MCF 10A (cell line): ENCODE results near the gene NPPC. TPM values are rescaled to one million over a fixed set of nuclear protein-coding genes. Genes with fewer than 3 reads are reported as not detected.

Experiments used
- BruUV-seq: library from RNA; stranded (reverse); fragments of 400-500 nt; replicated peaks from 2 replicates; lab custom pipeline; 2021; lab: Mats Ljungman, UMichigan
- CTCF ChIA-PET: fragments of 300-600 bp; sonication (Branson Sonifier 250); formaldehyde crosslinking; extraction: SDS; loops from one replicate; lab custom pipeline; 2021; ENCODE audit warnings: antibody characterized with exemption, inconsistent platforms; lab: Yijun Ruan, JAX
- POLR2A ChIA-PET: fragments of 300-600, 350-650 bp; sonication (Branson Sonifier 250); formaldehyde crosslinking; extraction: SDS; loops from one replicate; lab custom pipeline; 2020; ENCODE audit warnings: antibody characterized with exemption, inconsistent platforms; lab: Yijun Ruan, JAX
- DNase-seq: peaks from one replicate; pipeline ENCODE4 v3.0.0-alpha.2; 2018; ENCODE audit not compliant: unreplicated experiment
- H3K27ac Mint-ChIP-seq: one replicate; pipeline ENCODE4 v1.8.0; 2022; ENCODE audit warnings: mild to moderate bottlenecking, low read depth, mixed read lengths; ENCODE audit not compliant: unreplicated experiment
- H3K27me3 Mint-ChIP-seq: one replicate; pipeline ENCODE4 v1.8.0; 2022; ENCODE audit warnings: mixed read lengths; ENCODE audit not compliant: insufficient read depth, unreplicated experiment
- H3K36me3 Mint-ChIP-seq: one replicate; pipeline ENCODE4 v1.8.0; 2022; ENCODE audit warnings: mild to moderate bottlenecking, moderate library complexity, mixed read lengths; ENCODE audit not compliant: insufficient read depth, unreplicated experiment
- H3K4me1 Mint-ChIP-seq: one replicate; pipeline ENCODE4 v1.8.0; 2022; ENCODE audit warnings: mixed read lengths; ENCODE audit not compliant: insufficient read depth, unreplicated experiment
- H3K4me3 Mint-ChIP-seq: one replicate; pipeline ENCODE4 v1.8.0; 2022; ENCODE audit warnings: mild to moderate bottlenecking, moderate library complexity, mixed read lengths; ENCODE audit not compliant: unreplicated experiment
- H3K9me3 Mint-ChIP-seq: one replicate; pipeline ENCODE4 v1.8.0; 2022; ENCODE audit warnings: mixed read lengths; ENCODE audit not compliant: unreplicated experiment
- intact Hi-C: fragments of 100-400 bp; cut with micrococcal nuclease; formaldehyde crosslinking; loops from 2 replicates; pipeline ENCODE4 v1.14.1; 2022
- total RNA-seq: library from RNA; stranded (reverse); gene quantifications from 2 replicates; pipeline ENCODE4 v1.2.3, GENCODE V29; 2022
- TF ChIP-seq, protein P1 (sequence below): fragments of 200-600 bp; IDR thresholded peaks from one replicate; pipeline ENCODE4 v1.8.0; 2022; ENCODE audit warnings: antibody characterized with exemption, mild to moderate bottlenecking; ENCODE audit not compliant: unreplicated experiment

The NPPC gene
- total RNA-seq, 1 experiment from 2014 or later = not detected

DNA sequence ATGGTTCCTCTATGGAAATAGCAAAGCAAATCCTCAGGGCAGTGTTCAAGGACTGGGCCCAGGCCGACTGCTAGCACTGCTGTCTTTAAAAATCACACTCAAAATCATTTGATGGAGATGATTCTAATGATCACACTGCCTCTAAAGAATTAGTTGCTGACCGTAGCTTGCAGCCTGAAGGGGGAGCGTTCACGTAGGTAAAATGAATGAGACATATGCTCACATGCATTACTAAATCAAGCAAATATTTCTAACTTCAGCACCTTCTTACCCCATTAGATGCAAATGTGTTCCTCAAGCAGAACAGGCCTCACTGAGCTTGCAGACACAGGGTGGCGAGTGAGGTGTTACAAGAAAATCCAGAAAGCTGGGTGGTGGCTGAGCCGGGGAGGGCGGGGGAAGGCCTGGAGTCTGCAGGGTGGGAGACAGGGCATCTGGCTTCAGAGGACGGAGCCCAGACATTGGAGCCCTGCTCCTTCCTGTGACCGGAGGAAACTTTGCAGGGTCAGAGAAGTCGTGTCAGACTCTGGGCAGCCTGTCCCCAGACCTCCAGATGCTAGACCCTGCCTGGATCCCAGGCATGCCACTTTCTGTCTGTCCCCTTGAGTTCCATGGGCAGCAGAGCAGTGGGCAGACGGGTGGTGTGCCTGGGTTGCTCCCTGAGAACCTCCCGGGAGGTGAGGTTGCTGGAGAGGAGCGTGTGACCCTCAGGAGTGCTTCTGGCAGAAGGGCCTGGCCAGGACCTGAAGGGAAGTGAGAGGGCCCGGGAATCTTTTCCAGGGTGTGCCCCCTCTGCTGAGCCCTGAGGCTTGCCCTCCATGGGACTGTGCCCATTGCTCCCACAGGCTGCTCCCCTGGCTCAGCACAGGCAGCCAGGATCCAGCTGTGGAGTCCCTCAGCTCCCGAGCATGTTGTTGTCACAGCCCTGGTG is 7.1 kb upstream of the NPPC start:
- ChIA-PET CTCF (no interaction called here), POLR2A (no interaction called here)
- H3K27me3 Mint-ChIP-seq = peaks cover 16% of the 10 kb centered on the region
- DNase-seq = no peak
- no peaks in the 10 kb centered on the region for H3K36me3 Mint-ChIP-seq
- intact Hi-C loops = no loop called here
- no peak overlapping the region for H3K27ac Mint-ChIP-seq
- no peaks in the 10 kb centered on the region for H3K4me1 Mint-ChIP-seq
- no peak overlapping the region for H3K4me3 Mint-ChIP-seq
- BruUV-seq = no TSS peak
- no peaks in the 10 kb centered on the region for H3K9me3 Mint-ChIP-seq
- TF ChIP-seq, protein P1, sequence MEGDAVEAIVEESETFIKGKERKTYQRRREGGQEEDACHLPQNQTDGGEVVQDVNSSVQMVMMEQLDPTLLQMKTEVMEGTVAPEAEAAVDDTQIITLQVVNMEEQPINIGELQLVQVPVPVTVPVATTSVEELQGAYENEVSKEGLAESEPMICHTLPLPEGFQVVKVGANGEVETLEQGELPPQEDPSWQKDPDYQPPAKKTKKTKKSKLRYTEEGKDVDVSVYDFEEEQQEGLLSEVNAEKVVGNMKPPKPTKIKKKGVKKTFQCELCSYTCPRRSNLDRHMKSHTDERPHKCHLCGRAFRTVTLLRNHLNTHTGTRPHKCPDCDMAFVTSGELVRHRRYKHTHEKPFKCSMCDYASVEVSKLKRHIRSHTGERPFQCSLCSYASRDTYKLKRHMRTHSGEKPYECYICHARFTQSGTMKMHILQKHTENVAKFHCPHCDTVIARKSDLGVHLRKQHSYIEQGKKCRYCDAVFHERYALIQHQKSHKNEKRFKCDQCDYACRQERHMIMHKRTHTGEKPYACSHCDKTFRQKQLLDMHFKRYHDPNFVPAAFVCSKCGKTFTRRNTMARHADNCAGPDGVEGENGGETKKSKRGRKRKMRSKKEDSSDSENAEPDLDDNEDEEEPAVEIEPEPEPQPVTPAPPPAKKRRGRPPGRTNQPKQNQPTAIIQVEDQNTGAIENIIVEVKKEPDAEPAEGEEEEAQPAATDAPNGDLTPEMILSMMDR = no peak

DNA sequence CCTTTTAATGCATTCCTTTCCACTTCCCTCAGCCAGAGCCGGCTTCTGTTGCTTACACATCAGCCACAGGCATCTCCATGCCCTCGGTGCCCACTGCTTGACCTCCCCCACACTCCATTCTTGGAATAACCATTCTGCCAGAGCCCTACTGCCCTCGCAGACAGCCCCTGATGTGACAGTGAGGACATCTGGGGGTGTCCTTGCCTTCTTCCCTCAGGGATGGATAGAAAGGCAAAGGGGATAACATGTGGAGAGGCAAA is 6.4 kb upstream of the NPPC start:
- H3K27me3 Mint-ChIP-seq = peaks cover 22% of the 10 kb centered on the region
- no peaks in the 10 kb centered on the region for H3K36me3 Mint-ChIP-seq
- no TSS peak for BruUV-seq
- no peak for DNase-seq
- CTCF ChIA-PET = no interaction called here
- H3K27ac Mint-ChIP-seq = no peak overlapping the region
- intact Hi-C loops = no loop called here
- TF ChIP-seq, protein P1 = no peak
- POLR2A ChIA-PET = no interaction called here
- H3K4me1 Mint-ChIP-seq = no peaks in the 10 kb centered on the region
- H3K9me3 Mint-ChIP-seq = no peaks in the 10 kb centered on the region
- H3K4me3 Mint-ChIP-seq = no peak overlapping the region

DNA sequence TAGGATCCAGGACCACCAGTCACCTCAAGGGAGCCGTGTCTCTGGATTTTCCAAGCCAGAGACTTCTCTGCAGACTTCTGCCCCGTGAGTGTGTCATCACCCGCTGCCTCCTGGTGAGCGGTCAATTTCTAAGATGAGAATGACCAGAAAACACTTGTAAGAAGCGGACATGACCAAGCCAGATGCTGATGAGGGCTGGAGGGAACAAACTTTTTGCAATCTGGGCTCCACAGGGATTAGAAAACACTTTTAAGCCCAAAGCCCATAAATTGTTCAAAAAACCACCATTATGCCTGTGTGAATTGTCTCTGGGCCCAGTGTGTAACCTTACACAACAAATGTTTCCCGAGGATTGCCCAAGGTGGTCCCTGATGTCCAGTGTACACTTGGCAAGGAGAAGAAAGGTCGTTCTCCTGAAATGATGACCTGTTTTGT is 5.3 kb upstream of the NPPC start:
- Mint-ChIP-seq H3K9me3 (no peaks in the 10 kb centered on the region), H3K27me3 (peaks cover 34% of the 10 kb centered on the region), H3K36me3 (no peaks in the 10 kb centered on the region), H3K4me3 (no peak overlapping the region), H3K27ac (no peak overlapping the region), H3K4me1 (no peaks in the 10 kb centered on the region)
- POLR2A ChIA-PET = no interaction called here
- BruUV-seq = no TSS peak
- CTCF ChIA-PET = interaction anchor here (0.9 to 1.1 kb wide), 2 partner anchors 172 to 210 kb away, joined by 3 read pairs; no protein-coding TSS in a partner anchor
- TF ChIP-seq, protein P1 = no peak
- intact Hi-C loops = no loop called here
- no peak for DNase-seq

DNA sequence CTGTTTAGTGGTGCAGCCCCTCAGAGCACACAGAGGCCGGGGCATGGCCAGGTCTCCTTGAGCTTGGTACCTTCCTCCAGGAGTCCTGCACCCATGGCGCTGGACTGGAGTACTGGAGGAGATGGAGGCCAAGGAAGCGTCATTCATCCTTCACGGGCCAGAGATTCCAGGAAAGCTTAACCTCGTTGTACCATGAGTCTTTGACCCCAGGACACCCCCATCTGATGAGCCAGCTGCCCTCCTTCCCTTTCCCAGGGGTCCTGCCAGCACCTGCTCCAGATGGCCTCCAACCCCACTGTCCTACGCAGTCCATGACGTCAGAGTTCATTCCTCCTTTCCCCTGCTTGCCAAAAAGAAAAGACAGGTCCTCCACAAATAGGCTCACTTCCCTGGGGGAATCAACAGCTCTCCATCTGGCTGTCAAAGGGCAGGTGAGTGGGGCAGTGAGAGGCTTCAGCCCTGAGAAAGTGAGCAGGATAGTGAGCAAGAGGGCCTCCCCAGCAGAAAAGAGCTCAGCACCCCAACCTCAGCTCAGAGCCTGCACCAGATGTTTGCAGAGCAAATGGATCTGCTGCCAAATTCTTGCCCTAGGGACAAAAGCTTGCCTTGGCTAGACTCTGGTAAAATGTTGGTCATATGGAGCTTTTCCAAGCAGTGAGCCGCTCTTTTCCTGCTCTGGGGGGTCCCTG is 4.5 kb upstream of the NPPC start:
- ChIA-PET CTCF (interaction anchor here (0.9 to 1.1 kb wide), 3 partner anchors 173 to 508 kb away, joined by 3 to 4 read pairs (median 3); no protein-coding TSS in a partner anchor), POLR2A (no interaction called here)
- no TSS peak for BruUV-seq
- DNase-seq = no peak
- Mint-ChIP-seq H3K27ac (no peak overlapping the region), H3K4me1 (no peaks in the 10 kb centered on the region), H3K9me3 (no peaks in the 10 kb centered on the region), H3K4me3 (no peak overlapping the region), H3K27me3 (peaks cover 35% of the 10 kb centered on the region), H3K36me3 (no peaks in the 10 kb centered on the region)
- TF ChIP-seq, protein P1 = no peak
- intact Hi-C loops = no loop called here
